Cardiac muscle cell (in vitro differentiated cells and primary cell): ENCODE measurements around the gene JPH2. TPM values are rescaled to one million over a fixed set of nuclear protein-coding genes. Genes with fewer than 3 reads are reported as not detected.

Experiments
- DNase-seq, 2 donors: peaks; one replicate each; pipeline versions ENCODE4 v3.0.0 to v3.0.0-alpha.2; 2010 to 2017; ENCODE audit warnings: low read depth in 1 of 2, low spot score in 1 of 2
- H3K27ac ChIP-seq: fragments of 200-600 bp; sonication (generic); 2 replicates; pipeline ENCODE4 v1.5.1; 2016
- H3K27me3 ChIP-seq: fragments of 200-600 bp; sonication (generic); 2 replicates; pipeline ENCODE4 v1.6.0; 2016; ENCODE audit warnings: control low read depth
- H3K36me3 ChIP-seq: fragments of 200-600 bp; sonication (generic); 2 replicates; pipeline ENCODE4 v1.5.1; 2016; ENCODE audit warnings: control low read depth
- H3K4me1 ChIP-seq: fragments of 200-600 bp; sonication (generic); 2 replicates; pipeline ENCODE4 v1.8.1; 2017; ENCODE audit warnings: low read depth, mild to moderate bottlenecking, mixed run types
- H3K4me3 ChIP-seq: fragments of 200-600 bp; sonication (generic); 2 replicates; pipeline ENCODE4 v1.5.1; 2016; ENCODE audit warnings: mild to moderate bottlenecking
- H3K9me3 ChIP-seq: fragments of 200-600 bp; sonication (generic); 2 replicates; pipeline ENCODE4 v1.5.1; 2017; ENCODE audit warnings: low read depth, mild to moderate bottlenecking, control low read depth
- polyA plus RNA-seq: library from polyadenylated mRNA; unstranded; fragments of >200 nt; fragmentation: Nextera tagmentation; extraction: Ambion mirVana; gene quantifications from 2 replicates; pipeline ENCODE4 v1.2.1, GENCODE V29; 2016
- total RNA-seq: library from RNA; depleted of rRNA; stranded (reverse); fragments of >200 nt; gene quantifications from 2 replicates; pipeline ENCODE4 v1.2.3, GENCODE V29; 2016
- TF ChIP-seq, protein P1 (sequence below): IDR thresholded peaks from 2 replicates; pipeline ENCODE4 v1.5.1; 2012; ENCODE audit warnings: low read depth, mild to moderate bottlenecking, low read length

Gene JPH2
- total and polyA plus RNA-seq, 2 experiments from 2014 or later = 97.2 to 205 TPM

DNA sequence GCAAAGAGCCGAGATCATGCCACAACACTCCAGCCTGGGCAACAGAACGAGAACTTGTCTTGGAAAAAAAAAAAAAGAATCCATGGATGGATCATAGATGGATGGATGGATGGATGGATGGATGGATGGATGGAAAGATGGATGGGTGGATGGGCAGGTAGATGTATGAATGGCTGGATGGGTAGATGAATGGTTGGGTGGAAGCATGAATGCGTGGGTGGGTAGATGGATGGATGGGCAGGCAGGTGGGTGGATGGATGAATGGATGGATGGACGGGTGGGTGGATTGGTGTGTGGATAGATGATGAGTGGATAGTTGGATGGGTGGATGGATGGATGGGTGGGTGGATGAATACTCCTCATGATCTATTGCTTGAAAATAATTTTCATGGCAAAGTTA is 1.4 kb downstream of the JPH2 start:
- Histone ChIP-seq H3K36me3 (no peaks in the 10 kb centered on the region), H3K4me1 (peaks cover 65% of the 10 kb centered on the region), H3K27me3 (no peaks in the 10 kb centered on the region), H3K27ac (peak overlapping the region; percentile 100), H3K4me3 (peak overlapping the region; percentile 95), H3K9me3 (no peaks in the 10 kb centered on the region)
- TF ChIP-seq, protein P1, sequence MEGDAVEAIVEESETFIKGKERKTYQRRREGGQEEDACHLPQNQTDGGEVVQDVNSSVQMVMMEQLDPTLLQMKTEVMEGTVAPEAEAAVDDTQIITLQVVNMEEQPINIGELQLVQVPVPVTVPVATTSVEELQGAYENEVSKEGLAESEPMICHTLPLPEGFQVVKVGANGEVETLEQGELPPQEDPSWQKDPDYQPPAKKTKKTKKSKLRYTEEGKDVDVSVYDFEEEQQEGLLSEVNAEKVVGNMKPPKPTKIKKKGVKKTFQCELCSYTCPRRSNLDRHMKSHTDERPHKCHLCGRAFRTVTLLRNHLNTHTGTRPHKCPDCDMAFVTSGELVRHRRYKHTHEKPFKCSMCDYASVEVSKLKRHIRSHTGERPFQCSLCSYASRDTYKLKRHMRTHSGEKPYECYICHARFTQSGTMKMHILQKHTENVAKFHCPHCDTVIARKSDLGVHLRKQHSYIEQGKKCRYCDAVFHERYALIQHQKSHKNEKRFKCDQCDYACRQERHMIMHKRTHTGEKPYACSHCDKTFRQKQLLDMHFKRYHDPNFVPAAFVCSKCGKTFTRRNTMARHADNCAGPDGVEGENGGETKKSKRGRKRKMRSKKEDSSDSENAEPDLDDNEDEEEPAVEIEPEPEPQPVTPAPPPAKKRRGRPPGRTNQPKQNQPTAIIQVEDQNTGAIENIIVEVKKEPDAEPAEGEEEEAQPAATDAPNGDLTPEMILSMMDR = no peak
- DNase-seq = no peak

DNA sequence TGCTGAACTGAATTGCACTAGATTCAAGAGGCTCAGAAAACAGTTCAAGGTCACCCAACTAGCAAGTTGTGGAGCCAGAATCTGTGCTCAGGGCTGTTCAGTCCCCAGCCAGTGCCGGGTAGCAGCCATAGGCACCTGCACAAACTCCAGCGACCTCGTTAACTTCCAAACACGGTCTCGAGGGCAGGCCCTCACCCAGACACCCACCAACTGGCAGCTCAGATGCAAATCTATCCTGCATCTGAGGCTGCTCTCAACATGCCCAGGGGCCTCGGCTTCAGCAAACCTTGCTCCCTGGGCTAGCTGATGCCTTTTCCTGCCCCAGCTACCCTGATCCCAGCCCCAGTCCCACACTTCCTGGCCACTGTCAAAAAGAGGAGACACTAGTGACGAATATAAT is 3.7 kb downstream of the JPH2 start:
- H3K9me3 ChIP-seq = no peaks in the 10 kb centered on the region
- no peaks in the 10 kb centered on the region for H3K27me3 ChIP-seq
- peak in 1 of 2 donors; percentile 69 for DNase-seq
- TF ChIP-seq, protein P1 = no peak
- H3K4me3 ChIP-seq = peak overlapping the region; percentile 26
- peak overlapping the region; percentile 99 for H3K27ac ChIP-seq
- no peaks in the 10 kb centered on the region for H3K36me3 ChIP-seq
- peaks cover 78% of the 10 kb centered on the region for H3K4me1 ChIP-seq

DNA sequence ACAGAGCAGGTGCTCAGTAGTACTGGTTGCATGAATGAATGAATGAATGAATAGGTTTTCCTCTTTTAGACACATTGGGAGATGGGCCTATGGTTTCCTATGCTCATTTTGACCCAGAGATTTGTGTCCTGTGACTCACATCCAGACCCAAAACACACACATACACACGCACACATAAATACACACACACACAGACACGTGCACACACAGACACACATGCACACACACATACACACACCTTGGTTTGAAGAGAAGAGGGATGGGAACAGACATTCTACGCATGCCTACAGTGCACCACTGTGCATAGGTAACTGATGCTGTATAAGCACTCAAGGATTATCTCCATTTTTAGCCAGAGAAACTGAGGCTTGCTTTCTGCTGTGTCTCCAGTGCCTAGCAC is 4.1 kb downstream of the JPH2 start:
- no peak for DNase-seq
- peak overlapping the region; percentile 26 for H3K4me3 ChIP-seq
- H3K27me3 ChIP-seq = no peaks in the 10 kb centered on the region
- peak overlapping the region; percentile 99 for H3K27ac ChIP-seq
- no peaks in the 10 kb centered on the region for H3K36me3 ChIP-seq
- TF ChIP-seq, protein P1 = no peak
- no peaks in the 10 kb centered on the region for H3K9me3 ChIP-seq
- H3K4me1 ChIP-seq = peaks cover 73% of the 10 kb centered on the region

DNA sequence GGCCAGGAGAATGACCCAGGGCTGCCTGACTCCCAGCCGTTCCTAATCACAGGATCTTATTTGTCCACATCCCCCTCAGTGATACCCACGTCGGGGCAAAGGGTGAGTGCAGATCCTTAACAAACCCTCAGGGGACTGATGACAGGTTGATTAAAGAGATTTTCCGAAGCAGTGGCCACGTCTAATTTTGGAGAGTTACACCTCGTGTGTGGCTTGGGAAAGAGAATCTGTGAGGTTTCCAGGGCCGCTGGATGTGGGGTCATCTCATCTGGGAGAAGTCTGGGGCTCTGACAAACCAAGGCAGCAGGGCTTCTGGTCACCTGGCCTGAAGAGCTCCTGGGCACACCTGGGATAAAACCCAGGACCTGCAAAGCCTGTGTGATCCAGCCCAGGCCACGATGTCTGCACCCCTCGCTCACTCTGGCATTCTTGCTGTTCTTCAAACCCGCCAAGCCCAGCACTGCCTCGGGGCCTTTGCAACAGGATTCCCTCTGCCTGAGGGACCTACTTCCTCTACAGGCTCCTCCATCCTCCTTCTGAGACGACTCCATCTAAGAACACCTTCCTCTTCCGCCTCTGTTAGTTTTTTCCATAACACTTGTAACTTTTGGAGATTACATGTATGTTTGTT is 4.7 kb downstream of the JPH2 start:
- TF ChIP-seq, protein P1 = no peak
- peaks cover 67% of the 10 kb centered on the region for H3K4me1 ChIP-seq
- no peaks in the 10 kb centered on the region for H3K36me3 ChIP-seq
- H3K4me3 ChIP-seq = peak overlapping the region; percentile 26
- H3K27ac ChIP-seq = peak overlapping the region; percentile 99
- peak in 1 of 2 donors; percentile 43 for DNase-seq
- no peaks in the 10 kb centered on the region for H3K9me3 ChIP-seq
- H3K27me3 ChIP-seq = no peaks in the 10 kb centered on the region

DNA sequence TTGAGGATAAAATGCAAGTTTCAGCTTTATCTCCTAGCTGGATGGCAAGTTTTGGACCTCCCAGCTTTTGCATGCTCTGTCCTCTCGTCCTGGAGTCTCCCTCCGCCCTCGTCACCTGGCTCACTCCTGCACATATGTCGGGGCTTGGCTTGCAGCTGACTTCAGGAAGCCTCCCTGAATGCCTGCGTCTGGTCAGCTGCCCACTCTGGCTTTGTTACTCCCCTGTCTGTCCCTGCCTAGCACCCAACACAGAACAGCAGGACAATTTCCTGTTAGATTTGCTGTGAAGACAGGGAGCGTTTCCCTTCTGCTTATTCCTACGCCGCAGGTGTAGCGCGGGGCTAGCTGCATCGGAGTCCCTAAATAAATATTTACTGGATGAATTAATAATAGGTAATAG is 5.4 kb downstream of the JPH2 start:
- DNase-seq = peak in 1 of 2 donors; percentile 36
- Histone ChIP-seq H3K9me3 (no peaks in the 10 kb centered on the region), H3K4me1 (peaks cover 67% of the 10 kb centered on the region), H3K27ac (peak overlapping the region; percentile 99), H3K36me3 (no peaks in the 10 kb centered on the region), H3K4me3 (peak overlapping the region; percentile 26), H3K27me3 (no peaks in the 10 kb centered on the region)
- TF ChIP-seq, protein P1 = no peak
